IMR-90 (cell line): ENCODE data around the gene TBC1D10A. TPM values are rescaled to one million over a fixed set of nuclear protein-coding genes. Genes with fewer than 3 reads are reported as not detected.
A peak's percentile ranks its signal among the peaks of the same experiment; 100 is the strongest.

Source experiments
- ATAC-seq: fragments of 200-7000 bp; cut with Tn5 transposase; 2 replicates; pipeline ENCODE4 v1.9.1; 2020; ENCODE audit warnings: low read depth, mild to moderate bottlenecking, moderate library complexity
- BruUV-seq: library from RNA; stranded (reverse); fragments of 400-500 nt; replicated peaks from 2 replicates; lab custom pipeline; 2021; lab: Mats Ljungman, UMichigan
- CTCF ChIA-PET: fragments of 300-600 bp; formaldehyde crosslinking; extraction: SDS; loops from one replicate; lab custom pipeline; 2021; ENCODE audit warnings: antibody characterized with exemption; lab: Yijun Ruan, JAX
- POLR2A ChIA-PET: fragments of 300-600 bp; sonication (Branson Sonifier 250); formaldehyde crosslinking; loops from one replicate; lab custom pipeline; 2022; ENCODE audit warnings: antibody characterized with exemption; ENCODE audit not compliant: unreplicated experiment; lab: Charles Lee
- DNase-seq: peaks from one replicate; pipeline ENCODE4 v3.0.0; 2013
- H2AFZ ChIP-seq: replicated peaks from 2 replicates; pipeline ENCODE3; 2013; ENCODE audit warnings: low read length, mild to moderate bottlenecking; ENCODE audit not compliant: poor library complexity
- H2AK5ac ChIP-seq: 2 replicates; pipeline ENCODE4 v1.6.1; 2013; ENCODE audit warnings: low read depth, low read length, inconsistent platforms
- H2AK9ac ChIP-seq: replicated peaks from 2 replicates; pipeline ENCODE3; 2013; ENCODE audit warnings: mild to moderate bottlenecking, low read depth, low read length, moderate library complexity; ENCODE audit not compliant: poor library complexity
- H2BK120ac ChIP-seq: 2 replicates; pipeline ENCODE4 v1.6.1; 2013; ENCODE audit warnings: low read depth, low read length, inconsistent platforms
- H2BK15ac ChIP-seq: 3 replicates; pipeline ENCODE4 v1.6.1; 2013; ENCODE audit warnings: low read depth, low read length, inconsistent platforms
- H2BK20ac ChIP-seq: 2 replicates; pipeline ENCODE4 v1.6.1; 2013; ENCODE audit warnings: low read depth, mild to moderate bottlenecking, inconsistent platforms, low read length, moderate library complexity
- H2BK5ac ChIP-seq: 2 replicates; pipeline ENCODE4 v1.6.1; 2013; ENCODE audit warnings: mild to moderate bottlenecking, low read depth, low read length, inconsistent platforms; ENCODE audit not compliant: poor library complexity, severe bottlenecking
- H3K14ac ChIP-seq: replicated peaks from 2 replicates; pipeline ENCODE4 v1.6.1; 2013; ENCODE audit warnings: low read depth, low read length, inconsistent platforms
- H3K18ac ChIP-seq: 2 replicates; pipeline ENCODE4 v1.6.1; 2013; ENCODE audit warnings: low read depth, low read length, control low read depth
- H3K23ac ChIP-seq: 2 replicates; pipeline ENCODE4 v1.6.1; 2013; ENCODE audit warnings: low read depth, low read length, inconsistent platforms
- H3K27ac ChIP-seq: 2 replicates; pipeline ENCODE4 v1.5.1; 2013; ENCODE audit warnings: mild to moderate bottlenecking, control low read depth, low read length; ENCODE audit not compliant: insufficient read depth
- H3K27me3 ChIP-seq: 2 replicates; pipeline ENCODE4 v1.6.1; 2013; ENCODE audit warnings: low read length; ENCODE audit not compliant: control insufficient read depth, insufficient read depth
- H3K36me3 ChIP-seq: 2 replicates; pipeline ENCODE4 v1.6.1; 2013; ENCODE audit warnings: low read length, mixed read lengths; ENCODE audit not compliant: control insufficient read depth, insufficient read depth
- H3K4ac ChIP-seq: 2 replicates; pipeline ENCODE4 v1.6.1; 2013; ENCODE audit warnings: low read depth, low read length, inconsistent platforms
- H3K4me1 ChIP-seq: 2 replicates; pipeline ENCODE4 v1.6.1; 2013; ENCODE audit warnings: low read length, mixed read lengths; ENCODE audit not compliant: control insufficient read depth, insufficient read depth
- H3K4me2 ChIP-seq: 2 replicates; pipeline ENCODE4 v1.6.1; 2013; ENCODE audit warnings: low read depth, mild to moderate bottlenecking, control low read depth, low read length, moderate library complexity
- H3K4me3 ChIP-seq: 2 replicates; pipeline ENCODE4 v1.5.1; 2013; ENCODE audit warnings: low read depth, mild to moderate bottlenecking, control low read depth, low read length, moderate library complexity; ENCODE audit not compliant: insufficient read depth
- H3K56ac ChIP-seq: 2 replicates; pipeline ENCODE4 v1.6.1; 2013; ENCODE audit warnings: low read length, inconsistent platforms; ENCODE audit not compliant: insufficient read depth; ENCODE audit errors: extremely low read depth
- H3K79me1 ChIP-seq, 2 experiments: 2 replicates each; pipeline ENCODE4 v1.6.1; 2013; ENCODE audit warnings: low read length in 2 of 2, inconsistent platforms in 1 of 2, low read depth in 1 of 2
- H3K9ac ChIP-seq: 2 replicates; pipeline ENCODE4 v1.6.1; 2013; ENCODE audit warnings: low read depth, low read length, control low read depth
- H3K9me1 ChIP-seq: 2 replicates; pipeline ENCODE4 v1.6.1; 2013; ENCODE audit warnings: low read length, inconsistent platforms; ENCODE audit not compliant: insufficient read depth
- H3K9me3 ChIP-seq: 2 replicates; pipeline ENCODE4 v1.6.1; 2013; ENCODE audit warnings: low read length; ENCODE audit not compliant: control insufficient read depth, insufficient read depth
- H4K20me1 ChIP-seq: 2 replicates; pipeline ENCODE4 v1.6.1; 2013; ENCODE audit warnings: low read length, inconsistent platforms; ENCODE audit not compliant: insufficient read depth
- H4K5ac ChIP-seq: 2 replicates; pipeline ENCODE4 v1.6.1; 2013; ENCODE audit warnings: mild to moderate bottlenecking, low read depth, low read length, control low read depth
- H4K8ac ChIP-seq, 2 experiments: 2 replicates each; pipeline ENCODE4 v1.6.1; 2013; ENCODE audit warnings: low read depth in 2 of 2, low read length in 2 of 2, control low read depth in 1 of 2, inconsistent platforms in 1 of 2
- H4K91ac ChIP-seq: 2 replicates; pipeline ENCODE4 v1.6.1; 2013; ENCODE audit warnings: low read depth, low read length, inconsistent platforms; ENCODE audit not compliant: insufficient read depth
- MAFK ChIP-seq: IDR thresholded peaks from 2 replicates; pipeline ENCODE4 v1.6.1; 2012; ENCODE audit warnings: low read depth, low read length, improper control_type of control experiment
- WGBS, 2 experiments: methylation state at CpG; one replicate each; pipeline versions ENCODE4 v1.1.5 to v1.1.7; 2013; ENCODE audit warnings: missing lambda C conversion rate in 2 of 2; ENCODE audit not compliant: insufficient read length in 1 of 2; ENCODE audit errors: extremely low coverage in 2 of 2; 5-methylcytosine and 5-hydroxymethylcytosine counted together
- dilution Hi-C: fragments of 300-500 bp; cut with HindIII; formaldehyde crosslinking; loops from one replicate; pipeline ENCODE4 v1.14.3; 2018; ENCODE audit warnings: low sequenced_read_pairs; ENCODE audit not compliant: unreplicated experiment
- in situ Hi-C: fragments of 300-500 bp; cut with MboI; formaldehyde crosslinking; loops from 3 replicates; pipeline ENCODE4 v1.14.3; 2019; ENCODE audit warnings: low sequenced_read_pairs, inconsistent platforms, mixed read lengths
- intact Hi-C: fragments of 100-400 bp; cut with micrococcal nuclease; formaldehyde crosslinking; loops from 2 replicates; pipeline ENCODE4 v1.10.0; 2022
- polyA plus RNA-seq, 3 experiments: library from polyadenylated mRNA; depleted of rRNA; stranded (reverse); fragments of >200 nt; gene quantifications; 2 replicates each; pipeline ENCODE4 v1.2.3, GENCODE V29; 2012; ENCODE audit warnings: low replicate concordance in 1 of 3
- total RNA-seq: library from RNA; depleted of rRNA; stranded (reverse); fragments of >200 nt; gene quantifications from 2 replicates; pipeline ENCODE4 v1.2.3, GENCODE V29; 2012

Gene TBC1D10A
- total and polyA plus RNA-seq, 2 of the 4 experiments (the other 2 are of a cell fraction): 16.3 to 33.1 TPM

- peaks cover 5% of the 10 kb centered on the region for H3K36me3 ChIP-seq
- no peak overlapping the region for H2BK120ac ChIP-seq
- no peak overlapping the region for H2BK20ac ChIP-seq
- H3K4ac ChIP-seq: no peak overlapping the region
- H3K18ac ChIP-seq: no peak overlapping the region
- no peak overlapping the region for H3K56ac ChIP-seq
- peaks cover 21 to 36% of the 10 kb centered on the region in 2 experiments for H3K79me1 ChIP-seq
- no peak overlapping the region for H2BK5ac ChIP-seq
- H4K5ac ChIP-seq: no peak overlapping the region
- H3K27me3 ChIP-seq: no peaks in the 10 kb centered on the region
- H2BK15ac ChIP-seq: no peak overlapping the region
- 51% methylated on average over 5 of the region's 22 CpGs; no CpG with 5 or more reads in 1 of the 2 experiments for WGBS, 2 experiments
- no peak overlapping the region for H3K9ac ChIP-seq
- dilution Hi-C loops: no loop called here
- peaks cover 12% of the 10 kb centered on the region for H3K4me1 ChIP-seq
- no peak overlapping the region for H3K23ac ChIP-seq
- POLR2A ChIA-PET: no interaction called here
- H3K27ac ChIP-seq: no peak overlapping the region
- CTCF ChIA-PET: no interaction called here
- no peaks in the 10 kb centered on the region for H3K9me3 ChIP-seq
- intact Hi-C loops: loop anchor here (2.0 kb wide), 1 partner anchor 69 kb away; the partner anchor contains the start of gene CASTOR1
- no peak overlapping the region for H3K14ac ChIP-seq
- no peak for TF ChIP-seq MAFK
- no peak overlapping the region; the same call in 1 of the 2 replicates for H3K4me2 ChIP-seq
- peaks cover 15% of the 10 kb centered on the region for H3K9me1 ChIP-seq
- H4K91ac ChIP-seq: no peak overlapping the region
- in situ Hi-C loops: no loop called here
- no peak overlapping the region for H2AK9ac ChIP-seq
- DNase-seq: no peak
- no peak overlapping the region for H4K8ac ChIP-seq
- H3K4me3 ChIP-seq: no peak overlapping the region
- H2AFZ ChIP-seq: peak overlapping the region; percentile 62
- ATAC-seq: no peak
- BruUV-seq: no TSS peak
- H2AK5ac ChIP-seq: no peak overlapping the region
- peaks cover 33% of the 10 kb centered on the region for H4K20me1 ChIP-seq
Measured at GRCh38 chr22:30357650-30358215, 31.0 kb upstream of the TBC1D10A start.
